Measurements from ENCODE around the gene MAB21L2.

GRCh38 chr4:150586162-150586810 lies 4.3 kb downstream of the MAB21L2 start:
- no peak for TF ChIP-seq PPARA (CRISPR knock-in tag; IDR thresholded peaks at IDR 0.05; ENCODE audit: borderline replicate concordance)
- no peak for TF ChIP-seq CSRNP3 (CRISPR knock-in tag; IDR thresholded peaks at IDR 0.05)
- no peak for TF ChIP-seq RARB (CRISPR knock-in tag; IDR thresholded peaks at IDR 0.05)
- no peak for TF ChIP-seq OSR1 (CRISPR knock-in tag; IDR thresholded peaks at IDR 0.05)
- TF ChIP-seq GLIS3 (CRISPR knock-in tag; IDR thresholded peaks at IDR 0.05) = no peak
- TF ChIP-seq, protein P1, sequence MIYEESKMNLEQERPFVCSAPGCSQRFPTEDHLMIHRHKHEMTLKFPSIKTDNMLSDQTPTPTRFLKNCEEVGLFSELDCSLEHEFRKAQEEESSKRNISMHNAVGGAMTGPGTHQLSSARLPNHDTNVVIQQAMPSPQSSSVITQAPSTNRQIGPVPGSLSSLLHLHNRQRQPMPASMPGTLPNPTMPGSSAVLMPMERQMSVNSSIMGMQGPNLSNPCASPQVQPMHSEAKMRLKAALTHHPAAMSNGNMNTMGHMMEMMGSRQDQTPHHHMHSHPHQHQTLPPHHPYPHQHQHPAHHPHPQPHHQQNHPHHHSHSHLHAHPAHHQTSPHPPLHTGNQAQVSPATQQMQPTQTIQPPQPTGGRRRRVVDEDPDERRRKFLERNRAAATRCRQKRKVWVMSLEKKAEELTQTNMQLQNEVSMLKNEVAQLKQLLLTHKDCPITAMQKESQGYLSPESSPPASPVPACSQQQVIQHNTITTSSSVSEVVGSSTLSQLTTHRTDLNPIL (CRISPR knock-in tag; IDR thresholded peaks at IDR 0.05; ENCODE audit: low read depth) = no peak
- TF ChIP-seq ZFP3 (CRISPR knock-in tag; IDR thresholded peaks at IDR 0.05) = no peak
- TF ChIP-seq, protein P2, sequence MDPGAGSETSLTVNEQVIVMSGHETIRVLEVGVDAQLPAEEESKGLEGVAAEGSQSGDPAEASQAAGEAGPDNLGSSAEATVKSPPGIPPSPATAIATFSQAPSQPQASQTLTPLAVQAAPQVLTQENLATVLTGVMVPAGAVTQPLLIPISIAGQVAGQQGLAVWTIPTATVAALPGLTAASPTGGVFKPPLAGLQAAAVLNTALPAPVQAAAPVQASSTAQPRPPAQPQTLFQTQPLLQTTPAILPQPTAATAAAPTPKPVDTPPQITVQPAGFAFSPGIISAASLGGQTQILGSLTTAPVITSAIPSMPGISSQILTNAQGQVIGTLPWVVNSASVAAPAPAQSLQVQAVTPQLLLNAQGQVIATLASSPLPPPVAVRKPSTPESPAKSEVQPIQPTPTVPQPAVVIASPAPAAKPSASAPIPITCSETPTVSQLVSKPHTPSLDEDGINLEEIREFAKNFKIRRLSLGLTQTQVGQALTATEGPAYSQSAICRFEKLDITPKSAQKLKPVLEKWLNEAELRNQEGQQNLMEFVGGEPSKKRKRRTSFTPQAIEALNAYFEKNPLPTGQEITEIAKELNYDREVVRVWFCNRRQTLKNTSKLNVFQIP (CRISPR knock-in tag; IDR thresholded peaks at IDR 0.05; ENCODE audit: borderline replicate concordance, low read depth) = no peak
- TF ChIP-seq ZC3H10 (CRISPR knock-in tag; IDR thresholded peaks at IDR 0.05) = no peak

All from SK-N-SH treated with all-trans-retinoic acid at 6 μM for 48 hours (cell line).